ENCODE measurements around the gene MRPL58. TPM values are rescaled to one million over a fixed set of nuclear protein-coding genes. Genes with fewer than 3 reads are reported as not detected.

The MRPL58 gene
- 79.8 and 84.2 TPM in 2 replicates for total RNA-seq (2014; rRNA removed; shearing (Covaris generic))
- 70.7 and 75.3 TPM in 2 replicates for total RNA-seq (2022)
- percentile 76 among the genes with signal in this experiment for Bru-seq, nascent RNA
- BruChase-seq, experiment 1, labeled RNA remaining after a 6-hour chase: percentile 80 among the genes with signal in this experiment
- percentile 83 among the genes with signal in this experiment for BruChase-seq, experiment 2, labeled RNA remaining after a 2-hour chase
- long read RNA-seq, transcript MRPL58-201 (6 exons, 890 nt): major isoform, 56 of 60 reads
- long read RNA-seq, partial matches to known transcripts: 1 of 60 reads
- long read RNA-seq, other reads (novel, unspliced or antisense): 2 of 60 reads

- peaks cover 21% of the 10 kb centered on the region for H3K79me2 ChIP-seq (ENCODE audit: insufficient read depth, low read depth, low read length)
- peak within 1 kb of the TSS; percentile 73 for H3K4me3 ChIP-seq (ENCODE audit: low read depth, low read length, poor library complexity, severe bottlenecking)
- peak; percentile 94 for DNase-seq (ENCODE audit: low spot score)
- intact Hi-C loops (cut with micrococcal nuclease; ENCODE audit: unreplicated experiment): loop anchor here (1.0 to 5.0 kb wide), 3 partner anchors 35 to 95 kb away; partner anchors contain the start of genes ARMC7 and KCTD2
- H3K27ac ChIP-seq (ENCODE audit: low read depth, low read length, poor library complexity, severe bottlenecking): peak within 1 kb of the TSS; percentile 54
- no peaks in the 10 kb centered on the region for H3K9me2 ChIP-seq (ENCODE audit: insufficient read depth, low read length)
- no peak for TF ChIP-seq EZH2phosphoT487 (IDR thresholded peaks at IDR 0.05; ENCODE audit: borderline replicate concordance, low read depth, low read length)
- TF ChIP-seq, protein P1, sequence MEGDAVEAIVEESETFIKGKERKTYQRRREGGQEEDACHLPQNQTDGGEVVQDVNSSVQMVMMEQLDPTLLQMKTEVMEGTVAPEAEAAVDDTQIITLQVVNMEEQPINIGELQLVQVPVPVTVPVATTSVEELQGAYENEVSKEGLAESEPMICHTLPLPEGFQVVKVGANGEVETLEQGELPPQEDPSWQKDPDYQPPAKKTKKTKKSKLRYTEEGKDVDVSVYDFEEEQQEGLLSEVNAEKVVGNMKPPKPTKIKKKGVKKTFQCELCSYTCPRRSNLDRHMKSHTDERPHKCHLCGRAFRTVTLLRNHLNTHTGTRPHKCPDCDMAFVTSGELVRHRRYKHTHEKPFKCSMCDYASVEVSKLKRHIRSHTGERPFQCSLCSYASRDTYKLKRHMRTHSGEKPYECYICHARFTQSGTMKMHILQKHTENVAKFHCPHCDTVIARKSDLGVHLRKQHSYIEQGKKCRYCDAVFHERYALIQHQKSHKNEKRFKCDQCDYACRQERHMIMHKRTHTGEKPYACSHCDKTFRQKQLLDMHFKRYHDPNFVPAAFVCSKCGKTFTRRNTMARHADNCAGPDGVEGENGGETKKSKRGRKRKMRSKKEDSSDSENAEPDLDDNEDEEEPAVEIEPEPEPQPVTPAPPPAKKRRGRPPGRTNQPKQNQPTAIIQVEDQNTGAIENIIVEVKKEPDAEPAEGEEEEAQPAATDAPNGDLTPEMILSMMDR (conservative IDR thresholded peaks at IDR 0.05; ENCODE audit: low read length): peak; percentile 63
- H3K4me2 ChIP-seq (ENCODE audit: low read length): peak within 1 kb of the TSS; percentile 86
- ChIA-PET POLR2A (interaction anchor here (0.6 to 3.4 kb wide), 25 partner anchors 8 to 530 kb away, joined by 3 to 27 read pairs (median 5); partner anchors contain the start of genes ATP5PD, CDR2L, FDXR and HID1), CTCF (ENCODE audit: unreplicated experiment) (interaction anchor here (0.7 to 3.2 kb wide), 9 partner anchors 12 to 192 kb away, joined by 3 to 26 read pairs (median 3); partner anchors contain the start of genes ATP5PD and KCTD2)
- no peaks in the 10 kb centered on the region for H3K9me3 ChIP-seq (ENCODE audit: low read length)
- no TSS peak for BruUV-seq (replicated peaks)
- H4K20me1 ChIP-seq (ENCODE audit: insufficient read depth, low read length): no peaks in the 10 kb centered on the region
- peaks cover 16% of the 10 kb centered on the region for H3K4me1 ChIP-seq (ENCODE audit: insufficient read depth, low read length, poor library complexity, severe bottlenecking)
- H3K36me3 ChIP-seq (ENCODE audit: insufficient read depth, low read length): peaks cover 16% of the 10 kb centered on the region
- peak within 1 kb of the TSS; percentile 90 for H2AFZ ChIP-seq (ENCODE audit: low read length)
Observed at GRCh38 chr17:75012346-75013091, at the start of gene MRPL58. Gene MRPL58, plus strand, starts transcription at chr17:75012670. Its CDS starts 17 bp downstream, at chr17:75012687.

GRCh38 chr17:74963656-74964055 lies 48.8 kb upstream of the MRPL58 start:
- ChIA-PET POLR2A (interaction anchor here (0.5 to 0.7 kb wide), 3 partner anchors 10 to 61 kb away, joined by 3 to 6 read pairs (median 3); no protein-coding TSS in a partner anchor), CTCF (ENCODE audit: unreplicated experiment) (interaction anchor here (1.0 to 1.4 kb wide), 2 partner anchors 9 to 100 kb away, joined by 3 to 4 read pairs; partner anchors contain the start of gene HID1)
- DNase-seq (ENCODE audit: low spot score): peak; percentile 26
- Histone ChIP-seq H3K9me3 (ENCODE audit: low read length) (no peaks in the 10 kb centered on the region), H3K9me2 (ENCODE audit: insufficient read depth, low read length) (no peaks in the 10 kb centered on the region), H3K4me2 (ENCODE audit: low read length) (no peak overlapping the region), H2AFZ (ENCODE audit: low read length) (no peak overlapping the region), H3K4me1 (ENCODE audit: insufficient read depth, low read length, poor library complexity, severe bottlenecking) (peaks cover 7% of the 10 kb centered on the region), H4K20me1 (ENCODE audit: insufficient read depth, low read length) (no peaks in the 10 kb centered on the region), H3K36me3 (ENCODE audit: insufficient read depth, low read length) (no peaks in the 10 kb centered on the region), H3K27ac (ENCODE audit: low read depth, low read length, poor library complexity, severe bottlenecking) (no peak overlapping the region), H3K79me2 (ENCODE audit: insufficient read depth, low read depth, low read length) (no peaks in the 10 kb centered on the region), H3K4me3 (ENCODE audit: low read depth, low read length, poor library complexity, severe bottlenecking) (no peak overlapping the region)
- intact Hi-C loops (cut with micrococcal nuclease; ENCODE audit: unreplicated experiment): no loop called here
- TF ChIP-seq, protein P1 (conservative IDR thresholded peaks at IDR 0.05; ENCODE audit: low read length): peak; percentile 58
- TF ChIP-seq EZH2phosphoT487 (IDR thresholded peaks at IDR 0.05; ENCODE audit: borderline replicate concordance, low read depth, low read length): no peak
- BruUV-seq (replicated peaks): no TSS peak

Data from OCI-LY7 (cell line).